ENCODE data around the gene PITPNC1. TPM values are rescaled to one million over a fixed set of nuclear protein-coding genes. Genes with fewer than 3 reads are reported as not detected.

PITPNC1 gene
- total and polyA plus RNA-seq, 2 donors (not counting 1 experiment from before 2014, with no cell fraction given) = 5.8 to 7.1 TPM

GRCh38 chr17:67617304-67617899 is 240.3 kb downstream of the PITPNC1 start:
- no peaks in the 10 kb centered on the region for H3K27me3 ChIP-seq (ENCODE audit: control insufficient read depth, insufficient read depth, low read length)
- no peak for TF ChIP-seq CTCF (conservative IDR thresholded peaks at IDR 0.05 in 1 of 2, IDR thresholded peaks at IDR 0.05 in 1 of 2; ENCODE audit: low read depth in 1 of 2, low read length in 2 of 2)
- no peak for TF ChIP-seq EZH2 (IDR thresholded peaks at IDR 0.05; ENCODE audit: low read length, missing control alignments)
- H3K4me1 ChIP-seq (ENCODE audit: control insufficient read depth, extremely low read depth, insufficient read depth, low read length) = no peaks in the 10 kb centered on the region
- no peak overlapping the region for H3K4me2 ChIP-seq (ENCODE audit: extremely low read depth, insufficient read depth, low read length)
- no peak for DNase-seq (ENCODE audit: low read depth in 2 of 2)
- H4K20me1 ChIP-seq (ENCODE audit: control insufficient read depth, extremely low read depth, insufficient read depth, low read length) = no peaks in the 10 kb centered on the region
- no peak overlapping the region for H2AFZ ChIP-seq (ENCODE audit: low read length)
- H3K79me2 ChIP-seq (ENCODE audit: control insufficient read depth, insufficient read depth, low read length) = no peaks in the 10 kb centered on the region
- H3K36me3 ChIP-seq (ENCODE audit: control insufficient read depth, insufficient read depth, low read length) = no peaks in the 10 kb centered on the region
- no peaks in the 10 kb centered on the region for H3K9me3 ChIP-seq (ENCODE audit: control insufficient read depth, insufficient read depth, low read depth, low read length)
- H3K9ac ChIP-seq (ENCODE audit: insufficient read depth, low read length) = no peak overlapping the region
- H3K4me3 ChIP-seq (replicated peaks in 1 of 4; ENCODE audit: control extremely low read depth in 1 of 4, insufficient read depth in 1 of 4, low read depth in 3 of 4, low read length in 4 of 4) = no peak overlapping the region
- H3K27ac ChIP-seq (ENCODE audit: insufficient read depth, low read length) = no peak overlapping the region

- H3K79me2 ChIP-seq (ENCODE audit: control insufficient read depth, insufficient read depth, low read length) = no peaks in the 10 kb centered on the region
- no peak overlapping the region for H3K4me3 ChIP-seq (replicated peaks in 1 of 4; ENCODE audit: control extremely low read depth in 1 of 4, insufficient read depth in 1 of 4, low read depth in 3 of 4, low read length in 4 of 4)
- no peak for DNase-seq (ENCODE audit: low read depth in 2 of 2)
- no peak overlapping the region for H2AFZ ChIP-seq (ENCODE audit: low read length)
- no peaks in the 10 kb centered on the region for H3K27me3 ChIP-seq (ENCODE audit: control insufficient read depth, insufficient read depth, low read length)
- no peak overlapping the region for H3K4me2 ChIP-seq (ENCODE audit: extremely low read depth, insufficient read depth, low read length)
- H3K27ac ChIP-seq (ENCODE audit: insufficient read depth, low read length) = no peak overlapping the region
- H3K36me3 ChIP-seq (ENCODE audit: control insufficient read depth, insufficient read depth, low read length) = no peaks in the 10 kb centered on the region
- no peaks in the 10 kb centered on the region for H3K4me1 ChIP-seq (ENCODE audit: control insufficient read depth, extremely low read depth, insufficient read depth, low read length)
- H4K20me1 ChIP-seq (ENCODE audit: control insufficient read depth, extremely low read depth, insufficient read depth, low read length) = no peaks in the 10 kb centered on the region
- no peaks in the 10 kb centered on the region for H3K9me3 ChIP-seq (ENCODE audit: control insufficient read depth, insufficient read depth, low read depth, low read length)
- TF ChIP-seq EZH2 (IDR thresholded peaks at IDR 0.05; ENCODE audit: low read length, missing control alignments) (no peak), CTCF (conservative IDR thresholded peaks at IDR 0.05 in 1 of 2, IDR thresholded peaks at IDR 0.05 in 1 of 2; ENCODE audit: low read depth in 1 of 2, low read length in 2 of 2) (no peak)
- no peak overlapping the region for H3K9ac ChIP-seq (ENCODE audit: insufficient read depth, low read length)
These were observed 242.5 kb downstream of the PITPNC1 start for GRCh38 chr17:67619555-67619954.

GRCh38 chr17:67620088-67620487 is 243.0 kb downstream of the PITPNC1 start:
- no peaks in the 10 kb centered on the region for H3K79me2 ChIP-seq (ENCODE audit: control insufficient read depth, insufficient read depth, low read length)

More at GRCh38 chr17:67620088-67620487, 243.0 kb downstream of the PITPNC1 start:
- Histone ChIP-seq H2AFZ (ENCODE audit: low read length) (no peak overlapping the region), H3K4me2 (ENCODE audit: extremely low read depth, insufficient read depth, low read length) (no peak overlapping the region), H3K9me3 (ENCODE audit: control insufficient read depth, insufficient read depth, low read depth, low read length) (no peaks in the 10 kb centered on the region), H3K4me3 (replicated peaks in 1 of 4; ENCODE audit: control extremely low read depth in 1 of 4, insufficient read depth in 1 of 4, low read depth in 3 of 4, low read length in 4 of 4) (no peak overlapping the region), H4K20me1 (ENCODE audit: control insufficient read depth, extremely low read depth, insufficient read depth, low read length) (no peaks in the 10 kb centered on the region), H3K27ac (ENCODE audit: insufficient read depth, low read length) (no peak overlapping the region), H3K4me1 (ENCODE audit: control insufficient read depth, extremely low read depth, insufficient read depth, low read length) (no peaks in the 10 kb centered on the region), H3K27me3 (ENCODE audit: control insufficient read depth, insufficient read depth, low read length) (no peaks in the 10 kb centered on the region), H3K36me3 (ENCODE audit: control insufficient read depth, insufficient read depth, low read length) (no peaks in the 10 kb centered on the region), H3K9ac (ENCODE audit: insufficient read depth, low read length) (no peak overlapping the region)
- TF ChIP-seq CTCF (conservative IDR thresholded peaks at IDR 0.05 in 1 of 2, IDR thresholded peaks at IDR 0.05 in 1 of 2; ENCODE audit: low read depth in 1 of 2, low read length in 2 of 2) (no peak), EZH2 (IDR thresholded peaks at IDR 0.05; ENCODE audit: low read length, missing control alignments) (no peak)
- DNase-seq (ENCODE audit: low read depth in 2 of 2) = no peak

Data from fibroblast of lung (primary cell).